ENCODE data around the gene APOL2. TPM values are rescaled to one million over a fixed set of nuclear protein-coding genes. Genes with fewer than 3 reads are reported as not detected.
A peak's percentile ranks its signal among the peaks of the same experiment; 100 is the strongest.
"Not testable (repeated sequence)": the region's sequence is repeated elsewhere in the genome, so short reads cannot be mapped to it uniquely, and the experiment has no call there.

APOL2 gene, protein sequence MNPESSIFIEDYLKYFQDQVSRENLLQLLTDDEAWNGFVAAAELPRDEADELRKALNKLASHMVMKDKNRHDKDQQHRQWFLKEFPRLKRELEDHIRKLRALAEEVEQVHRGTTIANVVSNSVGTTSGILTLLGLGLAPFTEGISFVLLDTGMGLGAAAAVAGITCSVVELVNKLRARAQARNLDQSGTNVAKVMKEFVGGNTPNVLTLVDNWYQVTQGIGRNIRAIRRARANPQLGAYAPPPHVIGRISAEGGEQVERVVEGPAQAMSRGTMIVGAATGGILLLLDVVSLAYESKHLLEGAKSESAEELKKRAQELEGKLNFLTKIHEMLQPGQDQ
- total RNA-seq: 39.4 and 42.5 TPM in 2 replicates

DNA sequence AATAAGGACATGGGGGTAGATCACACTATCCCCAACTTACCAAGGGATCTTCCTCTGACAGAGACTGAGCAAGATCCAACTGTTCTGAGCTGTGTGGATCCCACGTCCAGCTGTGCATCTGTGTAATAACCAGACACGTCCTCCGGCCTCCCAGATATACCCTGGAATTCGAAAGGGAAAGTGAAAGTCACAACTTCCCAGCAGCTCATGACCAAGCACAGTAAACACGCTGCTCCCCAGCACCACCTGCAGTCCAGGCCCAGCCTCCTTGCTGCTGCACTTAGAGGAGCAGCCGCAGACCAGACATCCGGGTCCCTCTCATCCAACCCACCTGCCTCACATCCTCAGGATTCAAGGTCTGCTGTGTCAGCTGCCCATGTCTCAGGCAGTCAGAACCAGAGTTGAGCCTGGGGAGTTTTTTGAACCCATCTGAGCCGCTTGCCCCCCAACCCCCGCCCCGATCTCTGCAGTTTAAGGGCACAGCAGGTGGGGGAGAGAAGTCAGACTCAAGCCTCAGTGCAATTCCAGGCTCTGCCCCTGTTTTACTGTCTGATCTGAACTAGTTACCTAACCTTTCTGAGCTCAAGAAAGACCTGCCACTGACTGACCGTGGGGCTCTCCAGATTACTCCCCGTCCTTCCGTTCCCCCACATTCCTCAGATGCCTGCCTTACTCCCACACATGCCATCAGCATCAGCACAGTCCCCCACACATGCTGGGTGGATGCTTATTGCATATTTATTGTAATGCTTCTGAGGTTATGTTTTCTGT is at the start of gene APOL2:
APOL2 (minus strand) TSS at position 127 of the 771 bp plus-strand sequence. CDS start 6,365 bp downstream, outside the sequence.
- peak; percentile 94 to 97 for DNase-seq (ENCODE audit: low read depth in 2 of 2)

DNA sequence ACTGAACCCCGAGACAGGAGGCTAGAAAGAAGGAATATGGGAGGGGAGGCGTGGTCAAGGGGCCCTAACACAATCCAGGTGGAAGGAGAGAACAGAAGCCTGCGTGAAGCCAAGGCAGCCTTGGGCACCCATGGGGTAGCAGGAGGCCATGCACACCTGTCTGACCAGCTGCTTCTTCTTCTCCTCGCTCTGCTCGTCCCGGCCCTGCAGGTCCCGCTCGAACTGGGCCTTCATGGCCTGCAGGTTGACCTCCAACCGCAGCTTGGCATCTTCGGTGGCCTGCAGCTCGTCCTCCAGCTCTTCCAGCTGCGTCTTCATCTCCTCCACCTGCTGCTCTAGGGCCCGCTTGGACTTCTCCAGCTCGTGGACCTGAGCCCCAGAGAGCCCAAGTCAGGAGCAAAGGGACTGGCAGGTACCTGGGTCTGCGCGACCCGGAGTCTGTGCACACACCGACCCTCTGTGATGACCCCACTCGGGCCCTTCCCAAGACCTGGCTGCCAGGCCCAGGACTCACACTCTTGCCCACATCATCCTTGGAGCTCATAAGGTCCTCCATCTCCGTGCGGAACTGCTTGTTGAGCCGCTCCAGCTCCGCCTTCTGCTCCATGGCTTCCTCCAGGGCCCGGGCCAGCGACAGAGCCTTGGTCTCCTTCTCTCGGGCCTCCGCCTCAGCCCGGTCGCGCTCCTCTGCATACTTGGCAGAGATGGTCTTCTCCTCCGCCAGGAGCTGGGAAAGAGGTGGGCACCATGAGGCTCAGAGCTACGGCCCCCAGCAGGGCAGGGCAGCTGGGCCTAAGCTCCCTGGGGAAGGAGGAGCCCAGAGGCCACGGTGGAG is 49.5 kb upstream of the APOL2 start:
- no peak for DNase-seq (ENCODE audit: low read depth in 2 of 2)

DNA sequence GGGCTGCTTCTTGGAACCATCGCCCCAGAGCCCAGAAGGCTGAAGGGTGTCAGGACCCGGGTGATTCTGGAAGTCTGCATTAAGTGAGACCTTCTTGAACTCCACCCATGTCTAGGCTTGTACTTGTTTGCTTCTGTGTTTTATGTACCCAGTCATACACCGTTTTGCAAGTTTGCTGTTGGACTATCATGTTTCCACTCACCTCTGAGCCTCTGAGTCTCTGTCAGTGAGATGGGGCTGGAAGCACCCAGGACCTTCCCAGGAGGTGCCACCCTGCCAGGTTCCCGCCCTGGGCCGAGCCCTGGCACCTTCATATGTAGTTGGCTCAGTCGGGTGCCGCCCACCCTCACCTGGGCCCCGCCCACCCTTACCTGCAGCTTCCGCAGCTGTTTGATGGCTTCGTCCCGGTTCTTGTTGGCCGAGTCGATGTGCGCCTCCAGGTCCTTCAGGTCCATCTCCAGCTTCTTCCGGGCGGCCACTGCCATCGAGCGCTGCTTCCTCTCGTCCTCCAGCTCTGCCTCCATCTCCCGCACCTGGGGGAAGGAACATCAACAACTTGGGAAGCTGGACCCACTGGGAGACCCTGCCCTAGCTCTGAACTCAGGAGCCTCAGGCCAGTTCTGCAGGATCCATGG is 48.7 kb upstream of the APOL2 start:
- no peak for DNase-seq (ENCODE audit: low read depth in 2 of 2)

DNA sequence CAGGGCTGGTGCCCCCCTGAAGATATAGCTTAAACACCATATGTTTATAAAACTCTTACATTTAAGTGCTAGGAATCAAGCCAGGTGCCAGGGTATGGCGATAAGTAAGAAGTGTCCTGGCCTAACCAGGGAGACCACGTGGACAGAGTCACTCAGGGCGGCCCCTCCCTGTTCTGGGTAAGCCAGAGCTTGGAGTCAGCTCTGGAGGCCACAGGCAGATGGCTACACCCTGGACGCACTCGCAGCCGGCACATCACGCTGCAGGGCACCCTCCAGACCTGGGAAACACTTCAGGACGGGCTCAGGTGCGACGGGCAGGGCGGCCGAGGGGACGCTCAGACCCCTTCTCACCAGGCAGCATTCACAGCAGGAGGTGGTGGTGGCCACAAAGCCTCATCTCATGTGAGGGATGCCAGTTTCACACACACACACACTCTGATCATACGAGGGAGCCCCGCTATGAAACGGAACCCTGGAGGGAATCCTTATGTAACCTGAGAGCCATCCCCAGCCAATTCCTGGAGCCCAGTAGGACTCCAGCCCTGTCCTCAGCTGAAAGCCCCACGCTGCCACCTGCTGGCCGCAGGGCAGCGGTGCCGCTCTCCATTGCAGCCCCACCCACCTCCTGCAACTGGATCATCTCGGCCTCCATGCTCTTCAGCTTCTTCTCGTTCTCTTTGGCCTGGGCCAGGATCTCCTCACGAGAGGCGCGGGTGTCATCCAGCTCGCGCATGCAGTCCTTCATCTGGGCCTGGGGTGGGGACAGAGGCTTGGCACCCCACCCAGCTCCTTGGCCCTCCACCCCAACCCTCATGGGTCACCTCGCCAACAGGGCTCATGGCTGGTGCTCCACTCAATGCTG is 47.0 kb upstream of the APOL2 start:
- DNase-seq (ENCODE audit: low read depth in 2 of 2): peak; percentile 69 to 78

DNA sequence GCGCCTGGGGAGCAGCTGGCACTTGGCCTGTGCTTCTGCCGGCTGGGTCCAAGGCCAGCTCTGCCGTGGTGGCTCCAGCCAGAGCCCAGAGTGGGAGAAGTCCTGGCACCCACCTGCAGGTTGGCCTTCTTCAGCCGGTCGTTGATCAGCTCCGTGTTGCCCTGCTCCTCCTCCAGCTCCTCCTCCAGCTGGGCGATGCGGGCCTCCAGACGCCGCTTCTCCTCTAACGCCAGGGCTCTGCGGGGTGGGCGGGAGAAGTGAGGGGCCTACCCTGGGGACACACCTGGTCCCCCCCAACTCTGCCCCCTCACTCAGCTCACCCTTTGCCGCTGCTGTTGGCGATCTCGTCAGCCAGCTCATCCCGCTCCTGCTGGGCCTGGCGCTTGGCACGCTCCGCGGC is 46.2 kb upstream of the APOL2 start:
- DNase-seq (ENCODE audit: low read depth in 2 of 2): no peak

DNA sequence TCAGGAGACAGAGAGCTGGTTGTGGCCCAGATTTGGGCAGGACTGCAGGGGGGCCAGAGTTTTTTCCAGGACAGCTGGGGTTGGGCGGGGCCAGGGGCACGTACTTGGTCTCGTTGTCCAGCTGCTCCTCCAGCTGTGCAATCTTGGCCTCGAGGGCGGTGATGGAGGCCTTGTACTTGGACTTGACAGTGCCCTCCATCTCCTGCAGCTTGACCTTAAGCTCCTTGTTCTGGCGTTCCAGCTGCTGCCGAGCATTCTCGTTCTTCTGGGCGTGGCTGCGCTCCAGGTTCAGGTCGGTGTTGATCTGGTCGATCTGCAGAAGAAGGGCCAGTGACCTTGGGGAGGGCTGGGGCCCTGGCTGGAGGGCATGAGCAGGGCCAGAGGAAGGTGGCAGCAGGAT is 45.7 kb upstream of the APOL2 start:
- DNase-seq (ENCODE audit: low read depth in 2 of 2): no peak

DNA sequence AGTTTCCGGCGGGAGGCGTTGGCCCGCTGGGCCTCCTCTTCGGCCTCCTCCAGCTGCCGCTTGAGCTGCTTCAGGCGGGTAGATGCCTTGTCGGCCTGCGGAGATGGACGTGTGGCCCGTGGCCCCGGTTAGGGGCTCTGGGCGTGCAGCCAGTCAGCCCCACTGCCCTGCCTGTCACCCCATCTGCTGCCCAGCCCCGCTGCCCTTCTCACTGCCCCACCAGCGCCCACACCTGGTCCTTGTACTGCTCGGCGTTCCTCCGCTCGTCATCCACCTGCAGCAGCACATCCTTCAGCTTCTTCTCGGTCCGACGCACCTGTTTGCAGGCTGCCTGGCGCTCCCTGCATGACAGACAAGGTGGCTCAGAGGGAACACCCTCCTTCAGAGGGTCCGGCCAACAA is 44.8 kb upstream of the APOL2 start:
- no peak for DNase-seq (ENCODE audit: low read depth in 2 of 2)

DNA sequence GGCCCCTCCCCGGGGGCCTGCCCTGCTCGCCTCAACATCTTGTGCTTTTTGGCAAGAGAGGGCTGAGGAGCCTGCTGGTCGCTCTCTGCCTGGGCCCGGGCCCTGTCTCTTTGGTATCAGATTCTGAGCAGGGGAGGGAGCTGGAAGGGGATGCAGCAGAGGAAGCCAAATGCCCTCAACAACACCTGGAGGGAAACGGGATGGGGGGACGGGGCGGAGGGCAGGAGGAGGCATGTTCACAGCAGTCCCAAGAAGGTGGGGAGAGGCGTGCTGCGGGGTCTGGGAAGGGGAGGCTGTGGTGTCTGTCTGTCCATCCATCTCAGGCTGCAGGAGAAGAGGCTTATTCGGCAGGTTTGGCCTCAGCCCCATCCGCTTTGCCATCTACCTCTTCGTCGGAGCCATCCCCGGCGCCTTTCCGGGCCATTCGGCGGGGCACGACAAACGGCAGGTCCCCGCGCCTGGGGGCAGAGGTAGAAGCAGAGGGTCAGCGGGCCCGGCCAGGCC is 43.1 kb upstream of the APOL2 start:
- DNase-seq (ENCODE audit: low read depth in 2 of 2): no peak

DNA sequence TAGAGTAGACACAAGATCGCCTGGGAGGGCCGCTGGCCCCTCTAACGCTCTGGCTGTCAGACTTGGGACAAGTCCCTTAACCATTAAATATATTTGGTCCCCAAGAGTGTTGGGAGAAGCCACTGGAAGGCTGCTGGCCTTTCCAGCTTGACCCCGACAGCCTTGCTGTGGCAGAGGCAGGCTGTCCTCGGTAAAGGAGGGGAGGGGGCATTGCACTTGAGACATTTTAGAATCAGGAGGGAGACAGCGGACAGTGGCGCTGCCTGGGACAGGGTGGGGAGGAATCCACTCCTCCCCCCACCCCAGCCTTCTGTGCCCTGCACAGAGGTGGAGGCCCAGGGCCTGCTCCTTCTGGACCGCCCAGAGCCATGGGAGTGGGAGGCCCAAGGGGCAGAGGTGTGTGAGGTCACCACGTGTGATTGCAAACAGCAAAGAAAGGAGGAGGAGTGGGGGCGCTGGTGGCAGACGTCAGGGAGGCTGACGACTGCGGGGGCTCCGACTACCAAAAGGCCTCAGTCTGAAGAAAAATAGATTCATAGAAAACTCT is 42.5 kb upstream of the APOL2 start:
- DNase-seq (ENCODE audit: low read depth in 2 of 2): no peak

DNA sequence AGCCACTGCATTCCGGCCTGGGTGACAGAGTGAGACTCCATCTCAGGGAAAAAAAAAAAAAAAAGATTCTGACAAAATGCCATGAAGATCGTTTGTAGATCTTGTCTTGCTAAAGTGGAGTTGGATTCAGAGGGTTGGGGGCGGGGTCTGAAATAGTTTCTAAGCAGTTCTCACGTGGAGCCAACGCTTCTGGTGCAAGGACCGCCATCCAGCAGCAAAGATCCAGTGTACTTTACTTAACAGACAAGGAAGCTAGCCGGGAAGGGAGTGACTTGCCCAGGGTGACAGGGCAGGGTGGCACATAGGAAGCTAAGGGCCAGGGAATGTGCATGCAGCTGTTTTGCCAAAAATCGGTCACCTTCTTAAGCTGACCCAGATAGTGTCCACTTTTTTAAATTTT is 41.1 kb upstream of the APOL2 start:
- no peak for DNase-seq (ENCODE audit: low read depth in 2 of 2)

DNA sequence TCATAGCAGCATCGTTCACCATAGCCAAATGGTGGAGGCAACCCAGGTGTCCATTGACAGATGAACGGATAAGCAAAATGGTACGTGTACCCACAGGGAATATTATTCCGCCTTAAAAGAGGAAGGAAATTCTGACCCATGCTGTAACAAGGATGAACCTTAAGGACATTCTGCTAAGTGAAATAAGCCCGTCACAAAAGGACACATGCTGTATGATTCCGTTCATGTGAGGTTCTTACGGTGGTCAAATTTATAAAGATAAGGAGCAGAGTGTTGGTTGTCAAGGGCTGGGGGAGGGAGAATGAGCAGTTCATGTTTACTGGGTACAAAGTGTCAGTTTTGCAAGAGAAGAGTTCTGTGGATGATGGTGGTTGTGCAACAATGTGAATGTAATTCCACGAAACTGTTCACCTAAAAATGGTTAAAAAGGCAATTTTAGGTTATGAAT is 39.9 kb upstream of the APOL2 start:
- no peak for DNase-seq (ENCODE audit: low read depth in 2 of 2)

DNA sequence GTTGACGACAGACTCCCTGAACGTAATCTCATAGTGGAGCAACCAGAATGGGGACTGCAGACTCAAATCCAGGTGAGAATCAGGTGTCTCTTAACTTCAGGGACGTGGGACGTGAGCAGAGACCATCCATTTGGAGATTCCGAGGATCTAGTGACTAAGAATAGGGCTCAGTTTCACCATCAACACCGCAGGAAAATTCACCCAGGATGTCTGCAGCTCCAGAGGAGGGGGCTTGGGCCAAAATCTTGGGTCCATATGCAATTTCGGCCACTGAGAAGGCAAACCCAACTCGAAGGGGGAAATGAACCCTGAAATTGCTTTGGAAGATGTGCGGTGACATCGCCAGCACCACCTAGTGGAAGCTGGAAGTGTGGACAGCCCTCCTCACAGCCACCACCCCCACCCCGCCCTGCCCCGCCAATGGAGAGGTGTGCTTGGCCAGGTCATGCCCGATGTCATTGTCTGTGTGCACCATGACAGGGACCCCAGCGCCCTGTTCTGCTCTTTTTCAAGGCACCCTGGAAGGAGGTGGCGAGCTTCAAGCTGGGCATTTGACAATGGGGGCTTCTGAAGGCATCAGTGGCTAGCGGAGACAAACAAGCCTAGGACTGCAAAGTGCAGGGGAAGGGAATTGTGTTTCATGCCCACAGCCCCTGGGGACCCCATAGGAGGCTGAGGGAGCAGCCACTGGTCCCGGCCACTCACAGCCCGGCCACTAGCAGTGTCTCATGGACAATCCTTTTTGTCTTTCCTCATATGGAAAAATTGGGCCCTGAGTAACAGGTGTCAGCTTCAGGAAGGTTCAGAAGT is 38.4 kb upstream of the APOL2 start:
- DNase-seq (ENCODE audit: low read depth in 2 of 2): peak; percentile 67 to 72

DNA sequence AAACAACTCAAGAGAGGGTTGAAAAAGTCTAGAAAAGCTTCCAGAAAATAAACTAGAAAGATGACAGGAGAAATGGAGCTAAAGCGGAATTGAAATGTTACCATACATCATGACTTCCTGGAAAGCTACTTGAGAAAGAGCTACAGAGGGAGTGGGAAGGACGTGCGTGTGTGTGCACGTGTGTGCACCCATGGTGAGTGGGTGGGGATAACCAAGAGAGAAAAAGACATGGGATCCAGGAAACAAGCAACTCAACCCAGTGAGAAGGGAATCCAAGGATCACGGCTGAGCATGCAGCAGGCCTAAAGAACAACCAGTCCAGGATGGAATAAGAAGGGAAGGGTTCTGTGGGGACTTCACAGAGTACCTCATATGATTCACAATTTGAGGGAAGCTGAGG is 35.2 kb upstream of the APOL2 start:
- no peak for DNase-seq (ENCODE audit: low read depth in 2 of 2)

DNA sequence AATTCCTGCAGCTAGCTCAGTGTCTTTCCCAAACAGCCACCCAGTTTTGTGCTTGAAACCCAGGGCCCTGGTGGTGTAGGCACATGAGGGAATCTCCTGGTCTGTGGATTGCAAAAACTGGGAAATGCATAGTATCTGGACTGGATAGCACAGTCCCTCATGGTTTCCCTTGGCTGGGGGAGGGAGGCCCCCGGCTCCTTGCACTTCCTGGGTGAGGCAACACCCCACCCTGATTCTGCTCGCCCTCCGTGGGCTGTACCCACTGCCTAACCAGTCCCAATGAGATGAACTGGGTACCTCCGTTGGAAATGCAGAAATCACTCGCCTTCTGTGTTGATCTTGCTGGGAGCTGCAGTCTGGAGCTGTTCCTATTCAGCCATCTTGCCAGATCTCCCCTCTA is 32.6 kb upstream of the APOL2 start:
- not testable (repeated sequence) for DNase-seq (ENCODE audit: low read depth in 2 of 2)

DNA sequence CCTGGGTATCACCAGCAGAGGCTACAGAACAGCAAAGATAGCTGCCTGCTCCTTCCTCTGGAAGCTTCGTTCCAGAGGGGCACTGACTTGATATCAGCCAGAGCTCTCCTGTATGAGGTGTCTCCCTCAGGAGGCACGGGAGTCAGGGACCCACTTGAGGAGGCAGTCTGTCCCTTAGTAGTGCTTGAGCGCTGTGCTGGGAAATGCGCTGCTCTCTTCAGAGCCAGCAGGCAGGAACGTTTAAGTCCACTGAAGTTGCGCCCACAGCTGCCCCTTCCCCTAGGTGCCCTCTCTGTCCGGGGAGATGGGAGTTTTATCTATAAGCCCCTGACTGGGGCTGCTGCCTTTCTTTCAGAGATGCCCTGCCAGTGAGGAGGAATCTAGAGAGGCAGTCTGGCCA is 31.9 kb upstream of the APOL2 start:
- not testable (repeated sequence) for DNase-seq (ENCODE audit: low read depth in 2 of 2)

DNA sequence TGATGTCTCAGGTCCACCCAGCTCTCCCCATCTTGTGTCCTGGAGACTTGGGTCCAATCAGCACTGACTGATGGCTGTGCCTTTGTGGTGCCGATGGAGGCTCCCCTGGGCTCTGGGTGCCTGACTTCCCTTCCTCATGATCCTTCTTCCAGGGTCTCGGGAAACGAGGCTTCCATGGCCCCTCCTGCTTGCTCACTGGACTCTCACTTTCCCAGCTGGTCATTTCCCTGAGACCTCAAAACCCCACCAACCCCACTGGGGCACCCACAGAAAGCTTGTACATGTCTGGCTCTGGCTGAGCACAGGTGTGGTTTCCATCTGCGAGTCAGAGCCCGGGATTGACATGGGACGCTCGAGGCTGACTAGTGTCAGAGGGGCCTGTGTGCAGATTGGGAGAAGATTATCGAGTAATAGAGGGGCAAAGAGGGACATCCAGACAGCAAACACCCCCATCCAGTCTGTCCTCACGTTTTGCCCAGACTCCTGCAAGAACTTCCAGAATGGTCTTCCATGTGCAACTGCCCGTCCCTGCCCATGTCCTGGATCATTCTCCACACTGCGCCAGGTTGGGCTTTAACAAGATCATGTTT is 28.7 kb upstream of the APOL2 start:
- no peak for DNase-seq (ENCODE audit: low read depth in 2 of 2)

DNA sequence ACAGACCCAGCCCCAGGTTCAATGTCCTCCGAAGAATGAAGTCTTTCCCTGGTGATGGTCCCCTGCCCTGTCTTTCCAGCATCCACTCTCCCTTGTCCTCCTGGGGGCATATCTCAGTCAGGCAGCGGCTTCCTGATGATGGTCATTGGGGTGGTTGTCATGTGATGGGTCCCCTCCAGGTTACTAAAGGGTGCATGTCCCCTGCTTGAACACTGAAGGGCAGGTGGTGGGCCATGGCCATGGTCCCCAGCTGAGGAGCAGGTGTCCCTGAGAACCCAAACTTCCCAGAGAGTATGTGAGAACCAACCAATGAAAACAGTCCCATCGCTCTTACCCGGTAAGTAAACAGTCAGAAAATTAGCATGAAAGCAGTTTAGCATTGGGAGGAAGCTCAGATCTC is 27.7 kb upstream of the APOL2 start:
- DNase-seq (ENCODE audit: low read depth in 2 of 2): no peak

DNA sequence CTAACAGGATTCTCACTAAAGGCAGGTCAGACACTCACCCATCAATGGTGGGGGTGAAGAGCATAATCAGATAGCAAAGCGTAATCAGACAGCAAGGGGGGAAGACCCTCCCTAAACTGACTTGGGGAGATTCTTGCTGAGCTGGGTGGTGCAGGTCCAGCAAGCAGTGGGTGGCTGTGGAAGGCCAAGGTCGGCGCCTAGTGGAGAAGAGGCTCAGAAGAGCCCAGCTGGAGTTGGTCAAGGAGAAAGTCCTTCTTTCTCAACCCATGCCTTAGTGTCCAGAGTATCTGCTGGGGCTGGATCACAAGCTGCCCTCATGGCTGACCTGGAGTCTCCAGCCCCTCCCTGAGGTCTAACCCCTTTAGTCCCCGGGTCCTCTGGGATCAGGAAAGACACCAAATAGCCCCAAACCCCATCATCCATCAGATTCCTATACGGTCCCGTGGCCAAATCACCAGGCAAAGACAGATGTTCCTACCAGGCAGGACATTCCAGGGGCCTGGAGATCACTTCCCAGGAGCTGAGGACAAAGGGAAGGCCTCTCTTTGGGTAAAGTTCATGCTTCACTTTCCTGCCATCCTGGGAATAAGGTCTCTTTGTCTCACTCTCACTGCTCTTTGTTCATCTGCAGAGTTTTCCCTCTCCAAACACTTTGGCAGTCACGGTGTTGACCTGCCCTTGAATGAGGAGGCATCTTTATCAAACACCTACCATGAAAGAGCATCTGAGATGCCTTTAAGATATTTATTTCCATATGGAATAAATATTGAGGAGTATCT is 24.7 kb upstream of the APOL2 start:
- DNase-seq (ENCODE audit: low read depth in 2 of 2): not testable (repeated sequence)

Measured in lung microvascular endothelial cell (primary cell).